Panc1 (cell line): Measurements from ENCODE around the gene ALG12.

ENCODE experiments used
- CTCF ChIP-seq: fragments of 450-650 bp; IDR thresholded peaks from 2 replicates; pipeline ENCODE4 v1.5.1; 2017; ENCODE audit warnings: mild to moderate bottlenecking
- POLR2AphosphoS5 ChIP-seq: IDR thresholded peaks from 2 replicates; pipeline ENCODE4 v1.6.1; 2012; ENCODE audit warnings: mild to moderate bottlenecking, low read depth, low read length, moderate library complexity
- SIN3A ChIP-seq: IDR thresholded peaks from 2 replicates; pipeline ENCODE4 v1.6.1; 2012; ENCODE audit warnings: low read depth, mild to moderate bottlenecking, low read length, moderate library complexity, borderline replicate concordance; ENCODE audit not compliant: insufficient read depth
- TCF7L2 ChIP-seq: IDR thresholded peaks from 2 replicates; pipeline ENCODE4 v1.6.1; 2011; ENCODE audit warnings: mild to moderate bottlenecking, low read depth, low read length, inconsistent platforms
- TF ChIP-seq, protein P1 (sequence below), 2 experiments: IDR thresholded peaks; 2 replicates each; pipeline ENCODE4 v1.6.1; 2011 to 2012; ENCODE audit warnings: low read depth in 2 of 2, control low read depth in 1 of 2, low read length in 1 of 2, mild to moderate bottlenecking in 1 of 2, moderate library complexity in 1 of 2; ENCODE audit not compliant: insufficient read depth in 1 of 2

GRCh38 chr22:49920859-49921258 lies 2.6 kb upstream of the ALG12 start:
- TF ChIP-seq SIN3A = no peak
- no peak for TF ChIP-seq CTCF
- TF ChIP-seq POLR2AphosphoS5 = no peak
- TF ChIP-seq, protein P1, sequence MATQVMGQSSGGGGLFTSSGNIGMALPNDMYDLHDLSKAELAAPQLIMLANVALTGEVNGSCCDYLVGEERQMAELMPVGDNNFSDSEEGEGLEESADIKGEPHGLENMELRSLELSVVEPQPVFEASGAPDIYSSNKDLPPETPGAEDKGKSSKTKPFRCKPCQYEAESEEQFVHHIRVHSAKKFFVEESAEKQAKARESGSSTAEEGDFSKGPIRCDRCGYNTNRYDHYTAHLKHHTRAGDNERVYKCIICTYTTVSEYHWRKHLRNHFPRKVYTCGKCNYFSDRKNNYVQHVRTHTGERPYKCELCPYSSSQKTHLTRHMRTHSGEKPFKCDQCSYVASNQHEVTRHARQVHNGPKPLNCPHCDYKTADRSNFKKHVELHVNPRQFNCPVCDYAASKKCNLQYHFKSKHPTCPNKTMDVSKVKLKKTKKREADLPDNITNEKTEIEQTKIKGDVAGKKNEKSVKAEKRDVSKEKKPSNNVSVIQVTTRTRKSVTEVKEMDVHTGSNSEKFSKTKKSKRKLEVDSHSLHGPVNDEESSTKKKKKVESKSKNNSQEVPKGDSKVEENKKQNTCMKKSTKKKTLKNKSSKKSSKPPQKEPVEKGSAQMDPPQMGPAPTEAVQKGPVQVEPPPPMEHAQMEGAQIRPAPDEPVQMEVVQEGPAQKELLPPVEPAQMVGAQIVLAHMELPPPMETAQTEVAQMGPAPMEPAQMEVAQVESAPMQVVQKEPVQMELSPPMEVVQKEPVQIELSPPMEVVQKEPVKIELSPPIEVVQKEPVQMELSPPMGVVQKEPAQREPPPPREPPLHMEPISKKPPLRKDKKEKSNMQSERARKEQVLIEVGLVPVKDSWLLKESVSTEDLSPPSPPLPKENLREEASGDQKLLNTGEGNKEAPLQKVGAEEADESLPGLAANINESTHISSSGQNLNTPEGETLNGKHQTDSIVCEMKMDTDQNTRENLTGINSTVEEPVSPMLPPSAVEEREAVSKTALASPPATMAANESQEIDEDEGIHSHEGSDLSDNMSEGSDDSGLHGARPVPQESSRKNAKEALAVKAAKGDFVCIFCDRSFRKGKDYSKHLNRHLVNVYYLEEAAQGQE (IDR thresholded peaks at IDR 0.05; ENCODE audit: insufficient read depth in 1 of 2, low read depth in 2 of 2, low read length in 1 of 2) = no peak
- no peak for TF ChIP-seq TCF7L2
